Activated CD4-positive, alpha-beta T cell treated with anti-CD3 and anti-CD28 coated beads, Interleukin-2, amount 50 U/mL, for 24 hours (primary cell): ENCODE measurements around the gene SAT2.
"Not testable (repeated sequence)": the region's sequence is repeated elsewhere in the genome, so short reads cannot be mapped to it uniquely, and the experiment has no call there.

Experiments
- DNase-seq, 2 donors: peaks; one replicate each; pipeline ENCODE4 v3.0.0-alpha.2; 2020; ENCODE audit warnings: low read depth in 1 of 2, low spot score in 1 of 2

Gene SAT2

GRCh38 chr17:7627250-7628121, at the start of gene SAT2:
SAT2 (minus strand) TSS chr17:7627821; CDS start chr17:7627635, 186 bp downstream.
- peak; percentile 52 to 82 for DNase-seq

GRCh38 chr17:7676533-7676932, 48.9 kb upstream of the SAT2 start:
- DNase-seq = no peak

- no peak for DNase-seq
Measured at GRCh38 chr17:7674934-7675333, 47.3 kb upstream of the SAT2 start.

GRCh38 chr17:7673239-7673638, 45.6 kb upstream of the SAT2 start:
- DNase-seq = peak in 1 of 2 donors; percentile 17

GRCh38 chr17:7668482-7668881, 40.9 kb upstream of the SAT2 start:
- DNase-seq = no peak

GRCh38 chr17:7667656-7668406, 40.2 kb upstream of the SAT2 start:
- no peak for DNase-seq

- no peak for DNase-seq
Measured at GRCh38 chr17:7656958-7657609, 29.5 kb upstream of the SAT2 start.

- DNase-seq = no peak
Measured at GRCh38 chr17:7655541-7655840, 27.9 kb upstream of the SAT2 start.

GRCh38 chr17:7654832-7655540, 27.4 kb upstream of the SAT2 start:
- no peak for DNase-seq

- DNase-seq = no peak
Measured at GRCh38 chr17:7652388-7653356, 25.1 kb upstream of the SAT2 start.

GRCh38 chr17:7651665-7652387, 24.2 kb upstream of the SAT2 start:
- DNase-seq = no peak

- no peak for DNase-seq
Measured at GRCh38 chr17:7651097-7651664, 23.6 kb upstream of the SAT2 start.

- peak; percentile 21 to 59 for DNase-seq
Measured at GRCh38 chr17:7650509-7651096, 23.0 kb upstream of the SAT2 start, which contains the start of gene ATP1B2. ATP1B2 (plus strand) TSS chr17:7650926; CDS start chr17:7651519, 593 bp downstream.

- DNase-seq = no peak
Measured at GRCh38 chr17:7647018-7647417, 19.4 kb upstream of the SAT2 start.

- no peak for DNase-seq
Measured at GRCh38 chr17:7646457-7646856, 18.8 kb upstream of the SAT2 start.

- DNase-seq = no peak
Measured at GRCh38 chr17:7644775-7645174, 17.2 kb upstream of the SAT2 start.

- not testable (repeated sequence) for DNase-seq
Measured at GRCh38 chr17:7641635-7642034, 14.0 kb upstream of the SAT2 start.

- no peak for DNase-seq
Measured at GRCh38 chr17:7640783-7641182, 13.2 kb upstream of the SAT2 start.

- no peak for DNase-seq
Measured at GRCh38 chr17:7636163-7636562, 8.5 kb upstream of the SAT2 start.
